ENCODE measurements around the gene LRRC73.
A peak's percentile ranks its signal among the peaks of the same experiment; 100 is the strongest.
"Not testable (repeated sequence)": the region's sequence is repeated elsewhere in the genome, so short reads cannot be mapped to it uniquely, and the experiment has no call there.

Gene LRRC73

DNA sequence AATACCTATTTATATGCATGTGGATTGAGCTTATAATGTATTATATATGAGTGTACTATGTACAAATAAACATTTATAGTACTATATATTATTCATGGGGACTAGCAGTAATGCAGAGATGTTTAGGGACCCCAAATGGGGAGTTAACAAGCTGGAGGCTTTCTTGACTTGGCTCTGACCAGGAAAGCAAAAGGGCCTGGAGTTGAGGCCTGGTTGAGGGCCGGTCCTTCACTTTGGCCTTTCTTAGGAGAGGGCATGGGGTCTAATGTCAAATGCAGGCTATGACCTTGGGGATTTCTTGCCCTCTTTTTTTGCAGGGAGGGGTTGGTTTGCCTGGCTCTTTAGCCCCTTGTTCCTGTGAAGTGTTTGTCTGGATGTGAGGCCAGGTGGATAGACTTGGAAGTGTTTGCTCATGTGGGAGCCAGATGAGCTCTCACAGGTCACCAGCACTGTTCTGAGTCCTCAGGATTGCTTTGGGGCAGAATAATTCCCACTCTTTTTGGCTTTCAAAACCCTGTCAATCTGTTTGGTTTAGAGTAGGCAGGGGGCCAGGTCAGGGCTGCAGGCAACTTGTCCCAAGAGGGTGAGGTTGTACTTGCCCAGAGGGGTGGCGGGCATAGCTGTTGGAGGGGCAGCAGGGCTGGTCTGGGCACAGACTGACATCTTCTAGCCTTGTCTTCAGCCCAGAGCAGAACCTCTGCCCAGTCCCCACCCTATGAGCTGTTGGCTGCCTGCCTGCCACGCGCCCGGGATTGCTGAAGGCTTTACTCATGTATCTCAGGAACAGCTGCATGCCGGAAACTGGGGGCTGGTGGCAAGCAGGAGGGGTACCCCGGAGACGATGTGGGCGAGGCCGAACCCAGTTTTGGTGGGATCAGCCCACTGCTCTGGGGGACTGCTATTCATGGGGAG is 18.1 kb downstream of the LRRC73 start:
- no peak for DNase-seq

- no peak for DNase-seq
Measured at GRCh38 chr6:43490523-43490939, 19.6 kb downstream of the LRRC73 start.

DNA sequence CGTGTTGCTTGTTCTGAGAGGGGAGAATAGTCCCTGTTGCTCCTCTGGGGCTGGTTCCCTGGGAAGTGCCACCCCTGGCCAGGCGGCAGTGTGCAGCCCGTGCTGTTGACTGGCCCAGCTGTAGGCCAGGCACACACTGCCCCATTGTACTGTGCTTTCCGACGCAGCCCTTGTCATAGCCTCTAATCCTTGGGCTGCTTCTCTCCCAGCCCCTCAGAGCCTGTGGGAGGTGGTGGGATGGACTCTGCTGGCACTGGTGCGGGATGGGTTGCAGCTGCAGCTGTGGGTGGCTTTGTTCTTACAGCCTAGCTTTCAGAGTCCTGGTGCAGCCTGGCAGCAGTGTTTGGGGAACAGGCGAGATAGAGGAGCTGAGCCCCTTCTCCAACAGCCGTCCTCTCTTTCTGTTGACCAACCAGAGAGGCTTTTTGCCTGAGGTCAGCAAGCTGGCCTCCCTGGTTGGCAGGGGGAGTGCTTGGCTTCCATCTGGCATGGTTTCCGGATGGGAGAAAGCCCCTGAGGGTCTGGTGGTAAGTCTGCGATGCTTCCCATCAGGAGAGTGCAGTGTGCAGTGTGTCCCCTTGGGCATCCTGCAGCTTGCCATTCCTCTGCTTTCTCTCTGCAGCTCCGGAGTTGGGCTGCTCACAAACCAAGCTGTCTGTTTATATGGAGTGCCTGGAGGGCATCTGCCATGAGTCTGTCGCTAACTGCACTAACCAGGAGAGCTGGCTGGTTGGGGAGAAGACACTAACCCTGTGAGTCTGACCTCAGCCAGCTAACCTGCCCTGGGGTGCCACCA is 20.7 kb downstream of the LRRC73 start:
- DNase-seq = no peak

- no peak for DNase-seq
Measured at GRCh38 chr6:43488667-43489276, 21.4 kb downstream of the LRRC73 start.

DNA sequence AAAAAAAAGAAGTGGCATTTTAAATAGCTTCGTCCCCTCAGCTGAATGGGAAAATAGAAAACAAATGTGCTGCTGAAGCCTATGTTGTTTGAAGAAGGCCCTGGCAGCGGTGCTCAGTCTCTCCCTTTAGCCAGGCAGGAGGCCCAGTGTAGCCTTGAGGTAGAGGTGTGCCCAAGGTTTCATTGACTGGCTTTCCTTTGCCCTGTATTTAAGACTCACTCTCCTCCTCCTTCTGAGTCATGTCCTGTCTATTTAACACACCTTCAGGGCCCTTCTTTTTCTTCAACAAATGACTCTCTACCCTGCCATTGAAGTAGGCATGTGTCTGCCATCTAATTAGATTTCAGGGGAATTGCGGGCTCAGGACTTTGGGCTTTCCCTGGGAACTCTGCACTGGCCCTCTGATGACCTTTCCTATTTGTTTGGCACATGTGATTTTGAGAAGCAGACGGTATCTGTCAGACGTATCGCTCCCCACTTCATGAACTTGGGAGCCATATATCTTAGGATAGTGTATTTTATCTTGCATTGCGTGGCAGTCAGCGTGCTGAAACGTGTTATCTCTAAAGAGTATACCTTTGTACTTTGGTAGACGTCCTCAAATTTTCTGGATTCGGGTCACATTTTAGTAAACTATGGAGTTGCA is 28.4 kb downstream of the LRRC73 start:
- no peak for DNase-seq

- DNase-seq = peak in 1 of 5 donors; percentile 36
Measured at GRCh38 chr6:43481075-43481474, 29.1 kb downstream of the LRRC73 start.

DNA sequence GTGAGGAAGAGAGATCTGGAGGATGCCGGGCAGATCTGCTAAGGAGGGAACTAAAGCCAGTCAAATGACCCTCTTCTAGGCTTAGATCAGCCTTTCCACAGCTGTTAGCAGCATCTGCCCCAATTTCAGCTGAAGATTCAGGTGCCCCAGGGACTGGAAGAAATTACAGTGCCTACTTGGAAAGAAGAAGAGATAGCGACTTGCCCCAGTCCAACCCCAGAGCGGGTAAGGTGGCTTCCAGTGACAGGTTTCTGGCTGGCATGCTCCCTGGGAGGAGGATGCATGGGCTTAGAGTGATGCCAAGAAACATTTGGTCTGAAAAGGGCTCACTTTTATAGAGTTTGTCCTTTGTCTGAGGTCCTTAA is 32.2 kb downstream of the LRRC73 start:
- no peak for DNase-seq

- DNase-seq = peak; percentile 89 to 95 (median 92)
Measured at GRCh38 chr6:43477235-43478007, 32.7 kb downstream of the LRRC73 start, which contains the start of gene TJAP1. Gene TJAP1 (plus strand): TSS chr6:43477570. CDS start chr6:43499002, 21,432 bp downstream.

DNA sequence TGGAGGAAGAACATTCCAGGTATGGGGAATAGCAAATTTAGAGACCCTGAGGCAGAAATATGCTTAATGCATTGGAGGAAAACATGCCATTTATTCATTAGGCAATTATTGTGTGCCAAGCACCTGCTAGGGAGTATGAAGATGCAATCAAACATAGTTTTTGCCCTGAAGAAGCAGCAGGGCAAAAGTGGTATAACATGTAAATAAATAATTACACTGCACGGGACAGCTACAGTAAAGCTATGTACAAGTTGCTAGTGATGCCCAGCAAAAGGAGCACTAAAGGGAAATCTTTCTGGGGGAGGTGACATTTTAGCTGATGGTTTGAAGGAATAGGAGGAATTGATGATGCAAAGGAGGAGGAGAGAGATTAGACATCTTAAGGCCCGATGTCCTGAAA is 33.4 kb downstream of the LRRC73 start:
- DNase-seq = no peak

DNA sequence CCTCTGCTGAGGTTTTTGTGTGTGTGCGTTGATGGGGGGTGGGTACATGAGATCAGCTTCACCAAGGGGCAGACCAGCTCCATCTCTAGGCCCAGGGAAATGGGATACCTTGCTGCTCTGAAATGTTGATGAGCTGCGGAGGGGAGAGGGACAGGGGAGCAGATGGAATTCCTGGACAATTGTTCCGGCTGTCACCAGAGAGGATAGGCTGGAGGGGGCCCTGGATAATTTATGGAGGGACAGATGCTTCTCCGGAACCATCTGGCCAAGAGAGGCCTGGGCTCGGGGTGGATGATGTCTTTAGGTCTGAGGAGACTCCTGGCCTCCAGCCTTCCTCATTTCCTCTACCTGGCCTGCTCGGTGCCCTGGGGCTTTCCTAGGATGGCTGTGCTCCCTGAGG is 34.6 kb downstream of the LRRC73 start:
- no peak for DNase-seq

DNA sequence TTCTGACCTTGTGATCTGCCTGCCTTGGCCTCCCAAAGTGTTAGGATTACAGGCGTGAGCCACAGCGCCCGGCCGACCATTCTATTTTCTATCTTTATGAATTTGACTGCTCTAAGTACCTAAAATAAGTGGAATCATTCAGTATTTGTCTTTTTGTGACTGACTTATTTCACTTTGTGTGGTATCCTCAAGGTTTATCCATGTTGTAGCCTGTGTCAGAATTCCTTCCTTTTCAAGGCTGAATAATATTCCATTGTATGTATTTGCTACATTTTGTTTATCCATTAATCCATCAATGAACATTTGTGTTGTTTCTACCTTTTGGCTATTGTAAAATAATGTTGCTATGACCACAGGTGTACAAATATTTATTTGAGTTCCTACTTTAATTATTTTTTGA is 37.6 kb downstream of the LRRC73 start:
- DNase-seq = no peak

- no peak for DNase-seq
Measured at GRCh38 chr6:43471399-43471798, 38.7 kb downstream of the LRRC73 start.

- no peak for DNase-seq
Measured at GRCh38 chr6:43469947-43470346, 40.2 kb downstream of the LRRC73 start.

GRCh38 chr6:43468748-43469681 is 41.1 kb downstream of the LRRC73 start:
- no peak for DNase-seq

DNA sequence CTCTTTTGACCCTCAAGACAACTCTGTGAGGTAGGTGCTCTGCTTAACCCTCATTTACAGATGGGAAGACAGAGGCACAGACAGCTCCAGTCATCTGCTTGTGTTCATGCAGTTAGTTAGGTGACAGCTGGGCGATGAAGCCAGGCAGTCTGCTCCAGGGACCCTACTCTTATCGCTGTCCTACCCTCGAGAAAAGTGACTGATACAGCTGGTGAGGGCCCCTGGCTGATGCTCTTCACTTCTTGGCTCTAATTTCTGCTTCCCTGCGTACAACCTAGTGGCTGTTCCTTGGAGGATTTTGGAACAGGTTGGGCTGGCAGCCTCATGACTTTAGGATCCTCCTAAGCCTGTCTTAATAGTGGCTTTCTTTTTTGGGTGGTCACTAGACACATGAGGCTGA is 41.9 kb downstream of the LRRC73 start:
- no peak for DNase-seq

DNA sequence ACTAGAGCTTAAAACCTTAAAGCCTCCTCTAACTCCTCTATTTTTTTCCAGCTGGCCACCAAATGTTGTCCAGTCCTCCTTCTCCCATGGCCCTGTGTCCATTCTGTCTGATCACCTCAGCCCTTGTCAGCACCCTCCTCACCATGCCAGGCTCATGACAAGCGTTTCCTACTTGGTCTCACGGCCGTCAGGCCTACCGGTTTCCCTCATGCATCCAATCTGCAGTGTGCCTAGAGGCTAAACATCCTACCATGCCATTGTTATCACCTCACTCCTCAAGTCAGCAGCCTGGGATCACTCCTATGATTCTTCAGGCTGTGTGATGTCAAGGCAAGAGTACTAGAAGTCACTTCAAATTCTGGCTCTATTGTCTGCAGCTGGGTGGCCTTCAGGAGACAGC is 42.4 kb downstream of the LRRC73 start:
- no peak for DNase-seq

- DNase-seq = not testable (repeated sequence)
Measured at GRCh38 chr6:43467265-43467664, 42.9 kb downstream of the LRRC73 start.

- no peak for DNase-seq
Measured at GRCh38 chr6:43465948-43466347, 44.2 kb downstream of the LRRC73 start.

DNA sequence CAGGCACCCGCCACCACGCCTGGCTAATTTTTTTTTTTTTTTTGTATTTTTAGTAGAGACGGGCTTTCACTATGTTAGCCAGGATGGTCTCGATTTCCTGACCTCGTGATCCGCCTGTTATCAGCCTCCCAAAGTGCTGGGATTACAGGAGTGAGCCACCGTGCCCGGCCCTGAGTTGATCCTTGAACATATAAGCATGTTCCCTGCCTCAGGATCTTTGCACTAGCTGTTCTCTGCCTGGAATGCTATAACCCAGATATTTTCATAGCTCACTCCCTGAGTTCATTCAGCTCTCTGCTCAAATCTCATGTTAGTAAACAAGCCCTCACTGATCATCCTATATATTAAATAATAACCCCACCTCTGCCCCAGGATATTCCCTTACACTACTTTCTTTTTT is 45.8 kb downstream of the LRRC73 start:
- no peak for DNase-seq

DNA sequence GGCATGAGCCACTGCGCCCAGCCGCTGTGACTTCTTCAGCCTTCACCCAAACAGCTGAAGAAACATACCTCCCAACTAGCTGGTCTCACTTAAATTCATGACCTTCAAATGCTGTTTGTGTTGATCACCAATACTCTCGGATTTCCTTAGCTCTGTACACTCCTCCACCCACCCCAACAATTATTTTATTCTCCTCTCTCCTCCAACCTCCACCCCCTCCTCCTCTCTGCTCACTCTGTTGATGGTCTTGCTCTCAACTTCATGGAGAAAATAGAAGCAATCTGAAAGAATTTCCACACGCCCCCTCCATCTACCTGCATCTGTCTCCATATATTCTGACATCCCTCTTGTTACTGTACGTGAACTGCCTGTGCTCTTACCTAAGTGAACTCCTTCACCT is 48.2 kb downstream of the LRRC73 start:
- no peak for DNase-seq

GRCh38 chr6:43460032-43460431 is 50.1 kb downstream of the LRRC73 start:
- no peak for DNase-seq
